HG03039 (cell line): ENCODE results near the gene ZNF783.
"Not testable (repeated sequence)": the region's sequence is repeated elsewhere in the genome, so short reads cannot be mapped to it uniquely, and the experiment has no call there.

Source experiments
- ATAC-seq: cut with Tn5 transposase; IDR thresholded peaks from one replicate; pipeline ENCODE4 v1.9.1; 2021; ENCODE audit warnings: mild to moderate bottlenecking, moderate library complexity; ENCODE audit not compliant: unreplicated experiment

ZNF783 gene

DNA sequence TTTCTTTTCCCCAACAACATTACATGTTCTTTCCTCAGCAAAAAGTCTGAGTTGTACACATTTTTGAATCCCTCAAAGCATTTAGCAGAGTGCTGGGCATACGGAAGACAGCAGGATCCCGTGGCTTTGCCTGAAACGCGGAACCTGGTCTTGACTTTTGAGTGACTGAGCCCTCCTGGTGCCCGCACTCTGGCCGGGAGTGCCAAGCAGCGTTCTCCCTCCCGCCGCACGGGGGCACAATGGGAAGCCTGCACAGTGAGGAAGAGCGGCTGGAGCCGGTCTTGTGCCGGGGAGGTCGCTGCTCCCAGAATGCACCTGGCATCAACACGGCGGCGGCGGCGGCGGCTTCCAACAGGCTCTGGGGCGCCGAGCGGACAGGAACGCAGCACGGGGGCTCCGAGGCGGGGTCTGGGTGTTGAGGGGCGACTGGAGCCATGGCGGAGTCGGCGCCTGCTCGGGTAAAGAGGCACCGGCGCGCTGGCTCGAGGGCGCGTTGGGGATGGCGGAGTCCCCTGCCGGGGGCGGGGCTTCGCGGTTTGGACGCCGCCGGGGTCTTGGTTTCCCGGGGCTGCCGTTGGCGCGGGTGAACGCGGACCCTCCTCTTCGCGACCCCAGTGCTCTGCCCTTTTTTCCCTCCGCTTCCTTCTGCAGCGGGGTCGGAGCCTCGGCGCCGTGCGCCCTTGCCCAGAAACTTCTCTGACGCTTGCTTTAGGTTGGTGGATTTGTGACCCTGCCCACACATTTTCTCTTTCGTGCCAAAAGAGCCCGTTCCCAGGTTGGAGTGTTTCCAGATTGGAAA, 22.5 kb upstream of the ZNF783 start, which contains the start of gene ZNF212:
Gene ZNF212 (plus strand): TSS at position 307 of the 799 bp plus-strand sequence. CDS start 128 bp downstream, at position 435.
- ATAC-seq: peak; percentile 99

DNA sequence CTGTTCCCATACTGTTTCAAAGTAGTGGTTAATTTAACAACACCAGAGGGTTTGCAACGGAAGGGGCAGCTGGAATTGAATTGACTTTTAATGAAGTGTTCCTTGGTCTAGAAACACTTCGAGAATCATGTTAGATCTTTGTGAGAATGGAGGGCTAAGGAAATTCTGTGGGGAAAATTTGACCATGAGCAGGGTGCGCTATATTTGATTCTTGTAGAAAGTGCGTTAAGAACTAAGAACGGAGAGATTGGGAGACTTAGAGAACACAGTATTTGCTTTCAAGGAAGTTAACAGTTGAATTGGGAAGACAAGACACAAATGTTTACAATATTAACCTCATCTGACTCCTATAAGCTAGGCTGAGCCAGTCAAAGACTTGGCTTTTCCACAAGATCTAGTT, 21.4 kb upstream of the ZNF783 start:
- no peak for ATAC-seq

DNA sequence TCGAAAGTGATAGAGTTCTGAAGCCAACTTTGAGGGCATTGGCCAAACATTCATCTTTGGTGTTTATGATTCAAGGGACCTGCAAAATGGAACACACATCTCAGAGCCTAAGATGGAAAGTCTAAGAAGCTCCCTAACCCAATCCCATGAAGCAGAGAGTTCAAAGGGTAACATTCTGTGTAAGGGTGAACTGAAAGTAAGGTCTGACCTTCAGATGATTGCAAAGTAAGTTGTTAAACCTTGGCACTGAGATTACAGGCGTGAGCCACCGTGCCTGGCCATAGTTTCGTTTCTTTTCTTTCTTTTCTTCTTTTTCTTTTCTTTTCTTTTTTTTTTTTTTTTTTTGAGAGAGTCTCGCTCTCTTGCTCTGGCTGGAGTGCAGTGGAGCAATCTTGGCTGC, 20.3 kb upstream of the ZNF783 start:
- no peak for ATAC-seq

DNA sequence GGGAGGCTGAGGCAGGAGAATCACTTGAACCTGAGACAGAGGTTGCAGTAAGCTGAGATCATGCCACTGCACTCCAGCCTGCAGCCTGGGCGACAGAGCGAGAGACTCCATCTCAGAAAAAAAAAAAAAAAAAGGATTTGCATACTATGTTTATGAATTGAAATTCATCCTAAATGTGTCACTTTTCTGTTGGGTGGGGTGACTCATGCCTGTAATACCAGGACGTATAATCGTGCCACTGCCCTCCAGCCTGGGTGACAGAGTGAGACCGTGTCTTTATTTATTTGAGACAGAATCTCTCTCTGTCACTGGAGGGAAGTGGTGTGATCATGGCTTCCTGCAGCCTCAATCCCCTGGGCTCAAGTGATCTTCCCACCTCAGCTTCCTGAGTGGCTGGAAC, 16.8 kb upstream of the ZNF783 start:
- ATAC-seq: no peak

DNA sequence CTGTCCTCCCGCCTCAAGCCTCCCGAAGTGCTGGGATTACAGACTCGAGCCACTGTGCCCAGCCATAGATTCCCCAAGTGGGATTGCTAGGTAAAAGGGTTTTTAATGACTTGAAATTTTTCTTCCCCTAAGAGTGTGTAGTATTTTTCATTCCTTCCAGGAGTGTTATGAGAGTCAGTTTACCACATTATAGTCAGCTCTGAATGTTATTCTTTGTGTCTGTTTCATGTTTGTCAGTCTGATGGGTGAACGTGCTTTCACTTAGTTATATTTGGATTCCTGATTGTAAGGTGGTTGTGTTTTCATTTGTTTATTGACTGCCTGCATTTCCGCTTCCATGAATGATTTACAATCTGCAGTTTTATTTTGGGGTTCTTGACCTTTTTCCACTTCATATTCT, 16.3 kb upstream of the ZNF783 start:
- ATAC-seq: no peak

DNA sequence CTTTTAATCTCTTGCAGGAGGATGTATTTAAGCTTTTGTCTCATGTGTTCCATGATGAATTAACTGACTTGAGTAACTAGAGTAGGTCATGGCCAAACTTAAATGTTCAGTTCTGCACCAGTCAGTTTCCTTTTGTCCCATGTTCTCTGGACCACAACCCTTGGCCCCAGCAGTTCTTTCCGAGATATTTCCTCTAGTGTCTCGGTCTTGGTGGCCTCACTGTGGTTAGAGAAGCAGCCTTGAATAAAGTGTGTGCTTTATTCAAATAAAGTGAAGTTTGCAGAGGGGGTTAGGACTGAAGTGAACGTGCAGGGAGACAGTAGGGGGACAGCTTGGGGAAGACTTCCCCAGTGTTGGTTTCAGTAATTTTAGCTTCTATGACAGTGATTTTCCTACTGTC, 13.2 kb upstream of the ZNF783 start:
- ATAC-seq: no peak

DNA sequence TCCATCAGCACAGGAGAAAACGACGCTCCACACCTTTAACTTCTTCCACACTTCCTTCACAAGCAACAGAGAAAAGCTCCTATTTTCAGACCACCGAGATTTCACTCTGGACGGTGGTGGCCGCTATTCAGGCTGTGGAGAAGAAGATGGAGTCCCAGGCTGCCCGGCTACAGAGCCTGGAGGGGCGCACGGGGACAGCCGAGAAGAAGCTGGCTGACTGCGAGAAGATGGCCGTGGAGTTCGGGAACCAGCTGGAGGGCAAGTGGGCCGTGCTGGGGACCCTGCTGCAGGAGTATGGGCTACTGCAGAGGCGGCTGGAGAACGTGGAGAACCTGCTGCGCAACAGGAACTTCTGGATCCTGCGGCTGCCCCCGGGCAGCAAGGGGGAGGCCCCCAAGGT, 11.8 kb upstream of the ZNF783 start:
- not testable (repeated sequence) for ATAC-seq

DNA sequence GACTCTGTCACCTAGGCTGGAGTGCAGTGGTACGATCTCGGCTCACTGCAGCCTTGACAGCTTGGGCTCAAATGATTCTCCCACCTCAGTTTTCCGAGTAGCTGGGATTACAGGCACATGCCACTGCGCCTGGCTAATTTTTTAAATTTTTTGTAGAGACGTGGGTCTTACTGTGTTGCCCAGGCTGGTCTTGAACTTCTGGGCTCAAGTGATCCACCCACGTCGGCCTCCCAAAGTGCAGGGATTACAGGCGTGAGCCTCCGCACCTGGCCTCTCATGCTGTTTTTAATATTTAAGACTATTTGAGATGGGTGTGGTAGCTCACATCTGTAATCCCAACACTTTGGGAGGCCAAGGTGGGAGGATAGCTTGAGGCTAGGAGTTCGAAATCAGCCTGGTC, 10.5 kb upstream of the ZNF783 start:
- not testable (repeated sequence) for ATAC-seq

DNA sequence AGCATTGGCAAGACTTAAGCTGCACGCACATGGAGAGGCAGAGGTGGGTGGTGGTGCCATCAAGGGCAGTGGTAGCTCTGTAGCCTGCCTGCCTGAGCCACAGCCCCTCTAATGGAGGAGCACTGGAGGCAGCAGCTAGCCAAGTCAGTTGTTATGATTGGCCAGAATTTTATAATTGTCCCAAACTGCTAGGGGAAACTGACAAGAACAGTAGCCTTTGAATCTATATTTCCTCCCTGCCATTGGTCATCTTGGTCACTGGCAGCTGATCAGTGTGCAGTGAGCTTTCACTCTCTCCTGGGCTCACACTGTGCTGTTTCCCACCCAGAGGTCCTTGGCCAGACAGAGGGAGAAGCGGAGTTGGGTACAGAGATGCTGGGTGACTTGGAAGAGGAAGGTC, 9.6 kb upstream of the ZNF783 start:
- no peak for ATAC-seq

DNA sequence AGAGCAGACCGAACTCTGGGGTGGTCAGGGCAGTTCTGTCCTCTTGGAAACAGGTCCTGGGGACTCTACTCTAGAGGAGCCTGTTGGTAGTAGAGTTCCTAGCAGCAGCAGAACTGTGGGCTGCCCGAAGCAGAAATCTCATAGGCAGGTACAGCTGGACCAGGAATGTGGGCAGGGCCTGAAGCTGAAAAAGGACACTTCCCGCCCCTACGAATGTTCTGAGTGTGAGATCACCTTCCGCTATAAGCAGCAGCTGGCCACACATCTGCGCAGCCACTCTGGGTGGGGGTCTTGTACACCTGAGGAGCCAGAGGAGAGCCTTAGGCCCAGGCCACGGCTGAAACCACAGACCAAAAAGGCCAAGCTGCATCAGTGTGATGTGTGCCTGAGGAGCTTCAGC, 8.3 kb upstream of the ZNF783 start:
- no peak for ATAC-seq

DNA sequence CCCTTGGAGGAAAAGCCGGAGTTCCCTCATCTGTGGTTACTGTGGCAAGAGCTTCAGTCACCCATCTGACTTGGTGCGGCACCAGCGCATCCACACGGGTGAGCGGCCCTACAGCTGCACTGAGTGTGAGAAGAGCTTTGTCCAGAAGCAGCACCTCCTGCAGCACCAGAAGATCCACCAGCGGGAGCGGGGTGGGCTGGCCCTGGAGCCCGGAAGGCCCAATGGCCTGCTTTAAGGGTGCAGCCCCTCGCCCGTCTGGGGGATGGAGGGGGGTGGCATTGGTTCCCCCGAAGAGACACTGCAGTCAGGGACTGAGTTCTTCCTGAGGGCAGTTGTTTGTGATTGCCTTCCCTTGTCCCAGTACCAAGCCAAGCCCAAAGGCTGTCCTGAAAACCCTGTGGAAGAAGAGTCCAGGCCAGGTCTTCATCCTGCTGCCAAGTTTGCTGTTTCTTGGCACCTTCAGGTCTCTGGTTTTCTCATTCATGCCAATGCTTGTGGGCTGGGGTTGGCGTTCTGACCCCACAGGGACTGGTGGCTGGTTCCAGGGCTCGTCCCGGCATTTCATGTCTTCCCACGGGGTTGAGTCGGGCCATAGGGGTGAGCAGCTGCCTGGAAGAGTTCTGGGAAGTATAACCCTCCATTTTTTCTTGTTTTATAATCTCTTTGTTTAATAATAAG, 7.7 kb upstream of the ZNF783 start:
- ATAC-seq: no peak

DNA sequence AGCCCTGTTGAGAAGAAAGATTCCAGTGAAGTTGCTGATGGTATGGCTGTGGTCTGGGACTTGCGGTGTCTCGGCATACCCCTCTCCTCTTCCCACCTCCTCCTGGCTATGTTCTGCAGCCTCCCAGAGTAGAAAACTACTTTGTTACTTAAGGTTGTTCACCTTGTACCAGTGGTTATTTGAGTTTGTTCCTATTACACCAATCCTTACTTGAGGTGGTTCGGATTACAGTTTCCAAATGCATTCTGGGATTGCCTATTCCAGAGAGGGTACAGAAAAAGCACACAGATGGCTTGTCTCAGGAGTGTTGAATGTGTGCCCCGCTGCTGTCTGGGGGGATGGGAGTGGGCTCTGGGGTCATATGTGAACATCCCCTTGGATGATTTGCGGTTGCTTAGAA, 6.8 kb upstream of the ZNF783 start:
- no peak for ATAC-seq

DNA sequence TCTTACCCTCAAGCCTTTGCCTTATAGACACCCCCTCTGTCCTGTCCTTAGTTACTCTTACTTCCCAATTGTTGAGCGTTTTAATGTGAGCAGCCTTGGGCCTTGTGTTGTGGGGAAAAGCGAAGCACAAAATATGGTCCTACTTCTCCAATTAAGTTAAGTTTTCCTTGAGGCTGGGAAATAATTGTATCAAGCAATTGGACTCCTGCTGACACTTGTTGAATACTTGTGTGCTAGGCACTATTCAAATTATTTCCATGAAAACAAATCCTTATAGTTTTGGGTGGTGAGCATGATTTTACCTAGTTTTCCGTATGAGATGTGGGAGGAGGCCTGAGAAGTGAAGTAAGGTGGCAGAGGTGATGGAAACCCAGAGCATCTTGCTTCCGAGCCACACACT, 5.4 kb upstream of the ZNF783 start:
- no peak for ATAC-seq

DNA sequence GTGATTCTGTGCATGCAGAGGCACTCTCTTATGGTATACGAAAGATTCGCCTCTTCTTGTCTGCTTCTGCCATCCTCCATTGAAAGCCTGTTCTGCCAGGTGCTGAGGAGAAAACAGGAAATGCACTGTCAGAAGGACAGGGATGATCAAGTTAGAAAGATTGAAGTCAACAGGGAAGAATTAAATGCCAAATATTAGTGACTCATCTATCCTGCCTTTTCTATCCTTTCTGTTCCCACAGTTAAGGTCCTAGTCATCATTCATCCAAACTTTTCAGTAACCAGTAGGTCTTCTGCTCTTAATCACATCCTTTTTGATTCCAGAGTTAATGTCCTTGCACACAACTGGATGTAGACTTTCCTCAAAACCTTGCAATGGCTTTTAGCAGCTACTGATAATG, 4.8 kb upstream of the ZNF783 start:
- ATAC-seq: no peak

DNA sequence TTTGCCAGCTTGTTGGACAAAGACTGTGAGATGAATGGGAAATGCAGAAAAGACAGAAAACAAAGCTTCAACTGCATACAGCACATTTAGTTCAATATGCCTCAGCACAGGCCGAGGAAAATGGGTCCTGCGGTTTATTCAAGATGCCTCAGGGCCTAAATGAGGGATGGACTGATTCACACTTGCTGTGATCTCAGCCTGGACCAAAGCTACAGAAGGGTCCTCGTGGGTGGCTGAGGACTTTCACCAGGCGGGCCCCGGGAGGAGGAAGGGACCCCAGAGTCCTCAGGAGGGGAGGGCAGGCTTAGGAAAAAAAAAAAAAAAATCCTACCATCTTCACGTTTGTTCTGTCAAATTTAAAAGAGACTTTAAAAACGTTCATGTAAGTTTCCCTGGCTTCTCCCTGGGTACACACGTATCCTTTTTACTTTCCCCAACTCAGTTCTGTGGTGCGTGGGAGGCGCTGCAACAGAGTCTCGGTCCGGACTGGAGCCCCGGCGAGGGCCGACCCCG, 624 bp upstream of the ZNF783 start:
- no peak for ATAC-seq

DNA sequence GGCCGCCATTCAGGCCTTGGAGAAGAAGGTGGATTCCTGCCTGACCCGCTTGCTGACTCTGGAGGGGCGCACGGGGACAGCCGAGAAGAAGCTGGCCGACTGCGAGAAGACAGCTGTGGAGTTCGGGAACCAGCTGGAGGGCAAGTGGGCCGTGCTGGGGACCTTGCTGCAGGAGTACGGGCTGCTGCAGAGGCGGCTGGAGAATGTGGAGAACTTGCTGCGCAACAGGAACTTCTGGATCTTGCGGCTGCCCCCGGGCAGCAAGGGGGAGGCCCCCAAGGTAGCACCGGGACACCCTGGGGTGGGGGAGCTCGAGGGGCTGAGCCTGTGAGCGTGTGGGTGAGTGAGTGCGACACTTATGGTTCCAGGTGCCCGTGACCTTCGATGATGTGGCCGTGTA, 4.5 kb downstream of the ZNF783 start:
- no peak for ATAC-seq

DNA sequence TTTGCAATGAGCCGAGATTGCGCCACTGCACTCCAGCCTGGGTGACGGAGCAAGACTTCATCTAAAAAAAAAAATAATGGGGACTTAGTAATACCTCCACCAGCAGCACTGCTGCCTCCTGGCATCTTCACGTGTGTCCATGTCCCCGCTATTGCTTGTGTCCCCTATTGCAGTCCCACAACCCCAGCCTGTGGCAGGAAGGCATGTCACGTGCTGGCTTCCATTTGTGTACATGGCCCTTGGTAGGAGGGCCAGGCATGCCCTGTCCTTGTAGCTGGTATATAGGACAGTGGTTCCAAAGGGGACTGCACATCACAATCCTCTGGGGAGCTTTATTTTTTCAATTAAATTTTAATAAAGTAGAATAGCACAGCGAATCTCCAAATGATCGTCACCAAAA, 5.7 kb downstream of the ZNF783 start:
- ATAC-seq: no peak

DNA sequence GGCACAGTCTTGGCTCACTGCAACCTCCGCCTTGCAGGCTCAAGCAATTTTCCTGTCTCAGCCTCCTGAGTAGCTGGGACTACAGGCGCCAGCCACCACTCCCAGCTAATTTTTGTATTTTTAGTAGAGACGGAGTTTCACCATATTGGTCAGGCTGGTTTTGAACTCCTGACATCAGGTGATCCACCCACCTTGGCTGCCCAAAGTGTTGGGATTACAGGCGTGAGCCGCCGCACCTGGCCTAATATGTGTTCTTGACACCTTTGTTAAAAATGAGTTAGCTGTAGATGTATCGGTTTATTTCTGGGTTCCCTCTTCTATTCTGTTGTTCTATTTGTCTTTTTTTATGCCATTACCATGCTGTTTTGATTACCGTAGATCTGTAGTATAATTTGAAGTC, 12.4 kb downstream of the ZNF783 start:
- not testable (repeated sequence) for ATAC-seq

DNA sequence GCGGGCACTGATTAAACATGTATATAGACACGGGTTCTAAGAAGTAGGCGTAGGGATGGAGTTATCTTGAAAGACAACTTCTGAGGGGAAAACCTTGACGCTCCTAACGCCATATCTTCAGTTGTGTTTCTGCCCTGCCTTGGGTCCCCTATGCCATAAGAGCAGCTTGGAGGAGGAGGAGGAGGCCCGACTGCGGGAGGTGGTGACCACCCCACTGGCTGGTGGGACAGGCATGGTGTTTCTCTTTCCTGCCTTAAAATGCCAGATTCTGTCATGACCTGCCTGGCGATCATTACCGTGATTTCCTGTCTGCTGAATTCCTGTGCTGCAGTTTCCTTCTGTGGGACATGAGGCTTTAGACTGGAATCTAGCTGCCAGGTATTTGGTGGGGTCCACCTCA, 15.9 kb downstream of the ZNF783 start:
- no peak for ATAC-seq

DNA sequence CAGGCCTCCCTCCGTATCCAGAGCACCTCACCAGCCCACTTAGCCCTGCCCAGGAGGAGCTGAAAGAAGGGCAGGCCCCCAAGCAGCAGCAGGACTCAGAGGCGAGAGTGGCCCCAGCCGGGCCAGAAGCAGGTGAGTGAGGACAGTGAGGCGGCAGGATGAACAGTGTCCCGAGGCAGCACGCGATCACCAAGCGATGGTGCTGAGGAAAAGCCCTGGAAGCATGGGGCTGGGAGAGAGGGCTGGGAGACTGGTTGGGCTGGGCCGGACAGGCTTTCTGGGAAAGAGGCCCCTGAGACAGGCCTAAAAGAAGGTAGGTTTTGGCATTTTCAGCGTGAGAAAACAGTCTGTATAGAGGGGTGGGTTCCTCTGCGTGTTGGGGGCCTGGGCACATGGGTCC, 16.4 kb downstream of the ZNF783 start:
- no peak for ATAC-seq

DNA sequence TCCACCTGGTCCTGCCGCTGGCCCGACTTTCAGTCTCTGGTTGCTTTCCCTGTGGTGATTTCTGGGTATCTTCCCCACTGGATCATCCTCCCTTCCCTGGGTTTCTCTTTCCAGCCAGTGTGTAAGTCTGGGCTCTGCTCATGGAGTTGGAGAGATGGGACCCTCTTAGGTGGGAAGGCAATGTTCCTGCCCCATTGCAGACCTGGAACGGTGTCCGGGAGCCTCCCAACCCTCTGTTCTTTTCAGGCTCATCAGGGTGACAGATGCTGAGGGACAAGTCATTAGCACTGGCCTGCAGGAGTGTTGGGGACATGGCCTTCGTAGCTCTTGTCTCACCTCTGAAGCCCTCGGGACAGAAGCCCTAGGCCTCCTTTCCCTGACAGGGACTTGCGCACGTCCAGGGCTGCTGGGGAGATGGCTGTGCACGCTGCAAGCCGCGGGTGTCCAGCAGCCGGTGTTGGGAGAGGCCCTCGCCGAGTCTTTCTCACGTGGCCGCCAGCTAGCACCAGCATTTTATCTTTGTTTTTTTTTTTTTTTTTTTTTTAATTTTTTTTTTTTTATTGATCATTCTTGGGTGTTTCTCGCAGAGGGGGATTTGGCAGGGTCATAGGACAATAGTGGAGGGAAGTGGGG, 17.2 kb downstream of the ZNF783 start:
- no peak for ATAC-seq

DNA sequence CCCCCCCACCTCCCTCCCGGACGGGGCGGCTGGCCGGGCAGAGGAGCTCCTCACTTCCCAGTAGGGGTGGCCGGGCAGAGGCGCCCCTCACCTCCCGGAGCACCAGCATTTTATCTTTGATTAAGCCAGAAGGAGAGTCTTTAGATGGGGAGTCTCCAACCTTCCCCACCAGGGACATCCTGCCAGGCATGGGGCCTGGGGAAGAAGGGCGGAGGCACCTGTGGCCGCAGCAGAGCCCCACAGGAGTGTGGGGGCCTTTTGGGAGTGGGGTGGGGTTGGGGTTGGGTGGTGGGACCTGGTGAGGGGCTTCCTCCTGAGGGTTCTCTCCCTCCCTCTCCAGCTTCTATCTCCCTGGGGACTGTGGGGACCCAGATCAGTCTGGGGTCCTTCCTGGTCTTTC, 18.2 kb downstream of the ZNF783 start:
- ATAC-seq: no peak
